ENCODE data around the gene MAFG. TPM values are rescaled to one million over a fixed set of nuclear protein-coding genes. Genes with fewer than 3 reads are reported as not detected.

The MAFG gene
- total RNA-seq, 1 experiment from 2014 or later: 29.8 TPM

DNA sequence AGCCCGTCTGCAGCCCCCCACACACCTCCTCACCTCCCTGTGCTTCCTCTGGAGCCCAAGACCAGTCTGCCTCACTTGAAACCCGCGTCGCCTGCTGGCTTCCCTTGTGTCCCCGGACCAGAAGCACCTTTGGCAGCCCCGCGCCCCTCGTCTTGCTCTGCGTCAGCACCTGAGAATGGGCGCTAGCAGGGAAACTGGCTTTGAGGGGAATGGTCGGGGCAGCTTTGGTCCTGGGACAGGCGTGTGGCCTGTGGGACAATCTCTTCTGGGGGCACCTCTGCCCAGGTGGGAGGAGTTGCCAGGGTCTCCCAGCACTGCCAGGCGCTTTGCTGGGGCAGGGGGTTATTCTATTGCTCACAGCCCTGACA, 3.6 kb upstream of the MAFG start:
- H3K36me3 Mint-ChIP-seq: peaks cover 10% of the 10 kb centered on the region; the same call in 1 of the 2 replicates
- ATAC-seq (no peak), DNase-seq (ENCODE audit: low spot score) (no peak)
- ChIA-PET CTCF (interaction anchor here (0.9 to 1.9 kb wide), 3 partner anchors 29 to 99 kb away, joined by 3 to 7 read pairs (median 4); no protein-coding TSS in a partner anchor), POLR2A (interaction anchor here (0.7 kb wide), 1 partner anchor 9 kb away, joined by 3 read pairs; no protein-coding TSS in a partner anchor)
- no peak overlapping the region; the same call in 1 of the 2 replicates for H3K4me3 Mint-ChIP-seq
- no peak overlapping the region for H3K27ac Mint-ChIP-seq
- H3K27me3 Mint-ChIP-seq (ENCODE audit: low read depth): peaks cover 3% of the 10 kb centered on the region; the same call in 1 of the 2 replicates
- TF ChIP-seq NR1H2 (CRISPR knock-in tag; IDR thresholded peaks at IDR 0.05) (0 out of 2 replicates have a peak, but pooled peaks have one; percentile 27), SMAD3 (CRISPR knock-in tag; IDR thresholded peaks at IDR 0.05; ENCODE audit: borderline replicate concordance) (no peak), CREB1 (CRISPR knock-in tag; IDR thresholded peaks at IDR 0.05) (no peak), KAT7 (CRISPR knock-in tag; IDR thresholded peaks at IDR 0.05; ENCODE audit: borderline replicate concordance) (no peak), SOX15 (CRISPR knock-in tag; IDR thresholded peaks at IDR 0.05) (no peak)
- TF ChIP-seq, protein P1, sequence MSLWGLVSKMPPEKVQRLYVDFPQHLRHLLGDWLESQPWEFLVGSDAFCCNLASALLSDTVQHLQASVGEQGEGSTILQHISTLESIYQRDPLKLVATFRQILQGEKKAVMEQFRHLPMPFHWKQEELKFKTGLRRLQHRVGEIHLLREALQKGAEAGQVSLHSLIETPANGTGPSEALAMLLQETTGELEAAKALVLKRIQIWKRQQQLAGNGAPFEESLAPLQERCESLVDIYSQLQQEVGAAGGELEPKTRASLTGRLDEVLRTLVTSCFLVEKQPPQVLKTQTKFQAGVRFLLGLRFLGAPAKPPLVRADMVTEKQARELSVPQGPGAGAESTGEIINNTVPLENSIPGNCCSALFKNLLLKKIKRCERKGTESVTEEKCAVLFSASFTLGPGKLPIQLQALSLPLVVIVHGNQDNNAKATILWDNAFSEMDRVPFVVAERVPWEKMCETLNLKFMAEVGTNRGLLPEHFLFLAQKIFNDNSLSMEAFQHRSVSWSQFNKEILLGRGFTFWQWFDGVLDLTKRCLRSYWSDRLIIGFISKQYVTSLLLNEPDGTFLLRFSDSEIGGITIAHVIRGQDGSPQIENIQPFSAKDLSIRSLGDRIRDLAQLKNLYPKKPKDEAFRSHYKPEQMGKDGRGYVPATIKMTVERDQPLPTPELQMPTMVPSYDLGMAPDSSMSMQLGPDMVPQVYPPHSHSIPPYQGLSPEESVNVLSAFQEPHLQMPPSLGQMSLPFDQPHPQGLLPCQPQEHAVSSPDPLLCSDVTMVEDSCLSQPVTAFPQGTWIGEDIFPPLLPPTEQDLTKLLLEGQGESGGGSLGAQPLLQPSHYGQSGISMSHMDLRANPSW (CRISPR knock-in tag; conservative IDR thresholded peaks at IDR 0.05; ENCODE audit: low read depth): no peak
- TF ChIP-seq, protein P2, sequence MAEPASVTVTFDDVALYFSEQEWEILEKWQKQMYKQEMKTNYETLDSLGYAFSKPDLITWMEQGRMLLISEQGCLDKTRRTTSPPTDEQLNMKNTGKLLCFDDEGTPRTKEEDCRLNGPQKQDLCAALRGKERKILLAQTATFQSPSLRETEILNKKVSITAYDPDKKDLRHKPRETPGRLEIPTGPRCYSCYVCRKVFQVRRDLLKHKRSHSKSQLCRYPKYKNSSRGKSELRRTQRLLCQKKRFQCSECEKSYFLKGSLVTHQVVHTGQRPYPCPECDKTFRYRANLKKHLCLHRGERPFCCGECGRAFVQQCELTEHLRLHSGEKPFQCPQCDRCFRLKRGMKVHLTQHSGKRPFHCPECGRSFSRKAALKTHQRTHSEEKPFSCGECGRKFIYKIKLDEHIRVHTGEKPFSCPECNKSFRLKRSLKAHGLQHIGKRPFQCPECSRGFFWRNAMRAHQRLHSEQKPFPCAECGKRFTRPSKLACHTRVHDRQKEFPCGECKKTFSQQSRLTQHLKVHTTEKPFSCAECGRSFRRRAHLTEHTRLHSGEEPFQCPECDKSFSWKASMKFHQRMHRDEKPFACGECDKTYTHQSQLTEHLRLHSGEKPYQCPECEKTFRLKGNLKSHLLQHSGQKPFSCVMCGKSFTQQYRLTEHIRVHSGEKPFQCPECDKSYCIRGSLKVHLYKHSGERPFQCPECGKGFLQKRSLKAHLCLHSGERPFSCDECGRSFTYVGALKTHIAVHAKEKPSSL (CRISPR knock-in tag; conservative IDR thresholded peaks at IDR 0.05): no peak
- TF ChIP-seq, protein P3, sequence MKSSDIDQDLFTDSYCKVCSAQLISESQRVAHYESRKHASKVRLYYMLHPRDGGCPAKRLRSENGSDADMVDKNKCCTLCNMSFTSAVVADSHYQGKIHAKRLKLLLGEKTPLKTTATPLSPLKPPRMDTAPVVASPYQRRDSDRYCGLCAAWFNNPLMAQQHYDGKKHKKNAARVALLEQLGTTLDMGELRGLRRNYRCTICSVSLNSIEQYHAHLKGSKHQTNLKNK (CRISPR knock-in tag; IDR thresholded peaks at IDR 0.05): no peak
- no peaks in the 10 kb centered on the region for H3K9me3 Mint-ChIP-seq
- H3K4me1 Mint-ChIP-seq: peaks cover 9% of the 10 kb centered on the region

DNA sequence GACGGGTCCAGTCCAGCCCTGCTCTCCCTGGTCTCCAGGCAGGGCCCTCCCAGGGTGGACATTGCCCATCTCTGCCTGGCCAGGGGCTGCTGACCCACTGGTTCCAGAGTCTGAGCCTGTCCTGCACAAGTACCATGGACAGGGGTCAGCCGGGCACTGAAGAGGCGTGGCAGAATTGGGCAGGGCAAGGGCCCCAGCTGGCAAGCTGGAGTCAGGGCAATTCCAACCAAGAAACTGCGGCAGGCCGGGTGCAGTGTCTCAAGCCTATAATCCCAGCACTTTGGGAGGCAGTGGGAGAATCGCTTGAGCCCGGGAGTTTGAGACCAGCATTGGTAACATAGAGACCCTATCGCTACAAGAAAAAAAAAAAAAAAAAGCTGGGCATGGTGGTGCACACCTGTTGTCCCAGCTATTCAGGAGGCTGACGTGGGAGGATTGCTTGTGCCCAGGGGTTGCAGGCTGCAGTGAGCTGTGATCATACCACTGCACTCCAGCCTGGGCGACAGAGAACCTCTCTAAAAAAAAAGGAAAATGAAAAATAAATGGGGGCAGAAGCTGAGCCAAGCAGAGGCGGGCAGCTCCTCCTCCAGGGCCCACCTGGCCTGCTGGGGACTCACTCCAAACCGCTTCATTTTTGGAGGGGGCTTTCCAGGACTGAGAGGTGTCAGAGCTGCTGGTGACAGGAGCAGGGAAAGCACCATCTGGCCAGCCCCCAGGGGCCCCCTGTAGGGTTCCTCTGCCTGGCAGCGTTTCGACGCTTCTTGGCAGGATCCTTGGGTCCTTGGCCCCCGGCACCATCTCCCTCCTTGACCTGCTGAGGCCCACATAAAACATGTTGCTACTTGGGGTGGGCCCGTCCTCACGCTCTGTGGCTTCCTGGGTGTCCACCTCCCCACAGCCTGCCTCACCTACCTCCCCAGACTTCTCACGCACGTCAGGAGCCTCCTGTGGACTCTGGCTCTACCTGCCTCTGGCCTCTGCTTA, 2.9 kb upstream of the MAFG start:
- no peak for DNase-seq (ENCODE audit: low spot score)
- H3K27ac Mint-ChIP-seq: no peak overlapping the region
- H3K4me1 Mint-ChIP-seq: peaks cover 10% of the 10 kb centered on the region
- peaks cover 10% of the 10 kb centered on the region; the same call in 1 of the 2 replicates for H3K36me3 Mint-ChIP-seq
- peak overlapping the region; percentile 14; the same call in 1 of the 2 replicates for H3K4me3 Mint-ChIP-seq
- CTCF ChIA-PET: interaction anchor here (0.9 to 2.9 kb wide), 7 partner anchors 13 to 100 kb away, joined by 3 to 13 read pairs (median 4); no protein-coding TSS in a partner anchor
- peaks cover 3% of the 10 kb centered on the region; the same call in 1 of the 2 replicates for H3K27me3 Mint-ChIP-seq (ENCODE audit: low read depth)
- no peaks in the 10 kb centered on the region for H3K9me3 Mint-ChIP-seq
- POLR2A ChIA-PET: interaction anchor here (0.6 kb wide), 1 partner anchor 10 kb away, joined by 3 read pairs; no protein-coding TSS in a partner anchor
- no peak for TF ChIP-seq NR2C2 (CRISPR knock-in tag; IDR thresholded peaks at IDR 0.05)
- TF ChIP-seq, protein P3 (CRISPR knock-in tag; IDR thresholded peaks at IDR 0.05): no peak
- no peak for TF ChIP-seq ELF4 (CRISPR knock-in tag; IDR thresholded peaks at IDR 0.05; ENCODE audit: low read depth)
- TF ChIP-seq ATF1 (CRISPR knock-in tag; IDR thresholded peaks at IDR 0.05): no peak
- TF ChIP-seq CBFB (CRISPR knock-in tag; IDR thresholded peaks at IDR 0.05; ENCODE audit: low read depth): no peak
- TF ChIP-seq ETV6 (CRISPR knock-in tag; IDR thresholded peaks at IDR 0.05): no peak
- TF ChIP-seq TEAD4 (CRISPR knock-in tag; IDR thresholded peaks at IDR 0.05): no peak
- TF ChIP-seq RELA (CRISPR knock-in tag; IDR thresholded peaks at IDR 0.05; ENCODE audit: borderline replicate concordance): no peak
- no peak for TF ChIP-seq ZNF219 (CRISPR knock-in tag; IDR thresholded peaks at IDR 0.05; ENCODE audit: borderline replicate concordance)
- no peak for TF ChIP-seq NR1H2 (CRISPR knock-in tag; IDR thresholded peaks at IDR 0.05)
- TF ChIP-seq, protein P4, sequence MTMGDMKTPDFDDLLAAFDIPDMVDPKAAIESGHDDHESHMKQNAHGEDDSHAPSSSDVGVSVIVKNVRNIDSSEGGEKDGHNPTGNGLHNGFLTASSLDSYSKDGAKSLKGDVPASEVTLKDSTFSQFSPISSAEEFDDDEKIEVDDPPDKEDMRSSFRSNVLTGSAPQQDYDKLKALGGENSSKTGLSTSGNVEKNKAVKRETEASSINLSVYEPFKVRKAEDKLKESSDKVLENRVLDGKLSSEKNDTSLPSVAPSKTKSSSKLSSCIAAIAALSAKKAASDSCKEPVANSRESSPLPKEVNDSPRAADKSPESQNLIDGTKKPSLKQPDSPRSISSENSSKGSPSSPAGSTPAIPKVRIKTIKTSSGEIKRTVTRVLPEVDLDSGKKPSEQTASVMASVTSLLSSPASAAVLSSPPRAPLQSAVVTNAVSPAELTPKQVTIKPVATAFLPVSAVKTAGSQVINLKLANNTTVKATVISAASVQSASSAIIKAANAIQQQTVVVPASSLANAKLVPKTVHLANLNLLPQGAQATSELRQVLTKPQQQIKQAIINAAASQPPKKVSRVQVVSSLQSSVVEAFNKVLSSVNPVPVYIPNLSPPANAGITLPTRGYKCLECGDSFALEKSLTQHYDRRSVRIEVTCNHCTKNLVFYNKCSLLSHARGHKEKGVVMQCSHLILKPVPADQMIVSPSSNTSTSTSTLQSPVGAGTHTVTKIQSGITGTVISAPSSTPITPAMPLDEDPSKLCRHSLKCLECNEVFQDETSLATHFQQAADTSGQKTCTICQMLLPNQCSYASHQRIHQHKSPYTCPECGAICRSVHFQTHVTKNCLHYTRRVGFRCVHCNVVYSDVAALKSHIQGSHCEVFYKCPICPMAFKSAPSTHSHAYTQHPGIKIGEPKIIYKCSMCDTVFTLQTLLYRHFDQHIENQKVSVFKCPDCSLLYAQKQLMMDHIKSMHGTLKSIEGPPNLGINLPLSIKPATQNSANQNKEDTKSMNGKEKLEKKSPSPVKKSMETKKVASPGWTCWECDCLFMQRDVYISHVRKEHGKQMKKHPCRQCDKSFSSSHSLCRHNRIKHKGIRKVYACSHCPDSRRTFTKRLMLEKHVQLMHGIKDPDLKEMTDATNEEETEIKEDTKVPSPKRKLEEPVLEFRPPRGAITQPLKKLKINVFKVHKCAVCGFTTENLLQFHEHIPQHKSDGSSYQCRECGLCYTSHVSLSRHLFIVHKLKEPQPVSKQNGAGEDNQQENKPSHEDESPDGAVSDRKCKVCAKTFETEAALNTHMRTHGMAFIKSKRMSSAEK (CRISPR knock-in tag; IDR thresholded peaks at IDR 0.05; ENCODE audit: borderline replicate concordance): no peak
- no peak for ATAC-seq

Measured in WTC11 (cell line).